ENCODE data around the gene OAT.

Gene OAT

DNA sequence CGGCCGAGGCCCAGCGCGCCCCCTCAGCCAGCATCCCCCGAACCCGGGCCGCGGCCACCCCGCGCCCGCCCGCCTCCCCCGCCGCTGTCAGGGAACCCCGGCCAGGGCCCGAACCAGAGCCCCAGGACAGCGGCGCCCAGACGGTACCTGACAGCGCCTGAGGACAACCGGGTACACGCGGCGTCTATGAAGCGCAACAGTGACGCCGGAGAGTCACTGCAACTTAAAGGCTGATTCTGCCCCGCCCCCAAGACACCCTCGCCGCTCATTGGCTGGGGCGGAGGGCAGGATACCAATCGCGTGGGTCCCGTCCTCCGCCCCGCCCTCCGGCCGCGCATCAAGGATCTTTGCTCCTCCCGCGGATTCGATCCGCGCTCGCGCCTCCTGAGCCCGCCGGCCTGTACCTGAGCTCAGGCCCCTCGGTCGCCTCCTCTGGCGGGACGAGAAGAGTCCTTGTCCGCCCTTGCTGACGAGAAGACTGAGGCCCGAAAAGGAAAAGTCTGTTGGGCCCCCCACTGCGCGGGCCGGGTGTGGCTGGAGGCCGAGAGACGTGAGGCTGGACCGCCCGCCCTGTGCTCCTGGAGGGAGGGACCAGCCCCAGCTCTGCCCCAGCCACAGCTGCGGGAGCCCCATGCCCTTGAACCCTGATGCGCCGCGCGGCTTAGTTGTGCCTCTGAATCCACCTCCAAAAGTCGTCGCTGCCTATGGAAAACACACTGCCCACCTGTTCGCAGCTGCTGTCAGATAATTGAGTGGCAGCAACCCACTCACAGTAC lies at the start of gene OAT:
TSS of gene OAT (minus strand) at position 198 of the 776 bp plus-strand sequence. CDS start 6,752 bp downstream, outside the sequence.
- ChIA-PET CTCF (interaction anchor here (0.6 to 1.2 kb wide), 5 partner anchors 11 to 245 kb away, joined by 3 to 4 read pairs (median 3); no protein-coding TSS in a partner anchor), POLR2A (ENCODE audit: low non-redundant PET) (interaction anchor here (0.7 to 1.0 kb wide), 3 partner anchors 43 to 415 kb away, joined by 3 to 6 read pairs (median 4); partner anchors contain the start of gene LHPP)
- peak; percentile 35; the same call in 1 of the 2 replicates for TF ChIP-seq CTCF (conservative IDR thresholded peaks at IDR 0.05; ENCODE audit: low read depth)
- DNase-seq (ENCODE audit: low spot score): peak; percentile 99
- peak within 1 kb of the TSS; percentile 80 for H3K27ac ChIP-seq

- CTCF ChIA-PET: interaction anchor here (0.6 to 1.0 kb wide), 3 partner anchors 278 to 1637 kb away, joined by 3 to 6 read pairs (median 5); no protein-coding TSS in a partner anchor
- no peak for DNase-seq (ENCODE audit: low spot score)
- TF ChIP-seq CTCF (conservative IDR thresholded peaks at IDR 0.05; ENCODE audit: low read depth): no peak
Observed at GRCh38 chr10:124467165-124467564, 48.4 kb upstream of the OAT start.

GRCh38 chr10:124465777-124466488 lies 47.2 kb upstream of the OAT start:
- DNase-seq (ENCODE audit: low spot score): no peak
- no peak for TF ChIP-seq CTCF (conservative IDR thresholded peaks at IDR 0.05; ENCODE audit: low read depth)
- ChIA-PET CTCF (interaction anchor here (0.5 kb wide), 1 partner anchor 194 kb away, joined by 3 read pairs; no protein-coding TSS in a partner anchor), POLR2A (ENCODE audit: low non-redundant PET) (no interaction called here)
- no peak overlapping the region; the same call in 1 of the 2 replicates for H3K27ac ChIP-seq

More at GRCh38 chr10:124467165-124467564, 48.4 kb upstream of the OAT start:
- POLR2A ChIA-PET (ENCODE audit: low non-redundant PET): no interaction called here
- H3K27ac ChIP-seq: no peak overlapping the region

- TF ChIP-seq CTCF (conservative IDR thresholded peaks at IDR 0.05; ENCODE audit: low read depth): no peak
- ChIA-PET CTCF (no interaction called here), POLR2A (ENCODE audit: low non-redundant PET) (no interaction called here)
- no peak overlapping the region; the same call in 1 of the 2 replicates for H3K27ac ChIP-seq
- no peak for DNase-seq (ENCODE audit: low spot score)
Observed at GRCh38 chr10:124465003-124465776, 46.5 kb upstream of the OAT start.

GRCh38 chr10:124464028-124464965 lies 45.6 kb upstream of the OAT start:
- CTCF ChIA-PET: interaction anchor here (0.7 kb wide), 1 partner anchor 507 kb away, joined by 4 read pairs; no protein-coding TSS in a partner anchor
- no peak for TF ChIP-seq CTCF (conservative IDR thresholded peaks at IDR 0.05; ENCODE audit: low read depth)
- DNase-seq (ENCODE audit: low spot score): no peak

More at GRCh38 chr10:124464028-124464965, 45.6 kb upstream of the OAT start:
- POLR2A ChIA-PET (ENCODE audit: low non-redundant PET): no interaction called here
- H3K27ac ChIP-seq: no peak overlapping the region

Measured in RWPE1 (cell line).